Measurements from ENCODE around the gene ZMIZ2.

Gene ZMIZ2

GRCh38 chr7:44796504-44797328, 48.1 kb downstream of the ZMIZ2 start, which contains the start of gene PPIA:
TSS of gene PPIA (plus strand) at chr7:44796681. CDS start at chr7:44796725, 44 bp downstream.
- peak; percentile 31; the same call in 1 of the 2 replicates for TF ChIP-seq CREB1 (IDR thresholded peaks at IDR 0.05; ENCODE audit: low read depth)
- TF ChIP-seq NFIC (IDR thresholded peaks at IDR 0.05): peak; percentile 10; the same call in 1 of the 2 replicates
- TF ChIP-seq YY1 (IDR thresholded peaks at IDR 0.05; ENCODE audit: low read depth): peak; percentile 93
- no peak for TF ChIP-seq CEBPB (IDR thresholded peaks at IDR 0.05)
- no peak for TF ChIP-seq REST (IDR thresholded peaks at IDR 0.05; ENCODE audit: low read depth)
- peak; percentile 76 for TF ChIP-seq TEAD4 (IDR thresholded peaks at IDR 0.05)
- TF ChIP-seq ZBTB7A (IDR thresholded peaks at IDR 0.05; ENCODE audit: low read depth): no peak
- TF ChIP-seq USF1 (IDR thresholded peaks at IDR 0.05): peak; percentile 55
- no peak; the same call in 1 of the 2 replicates for TF ChIP-seq FOXM1 (IDR thresholded peaks at IDR 0.05; ENCODE audit: borderline replicate concordance, low read depth)
- peak; percentile 62 for TF ChIP-seq TCF12 (IDR thresholded peaks at IDR 0.05; ENCODE audit: low read depth)
- peak; percentile 98 for TF ChIP-seq MAX (IDR thresholded peaks at IDR 0.05)
- peak; percentile 36; the same call in 1 of the 2 replicates for TF ChIP-seq EGR1 (IDR thresholded peaks at IDR 0.05)
- TF ChIP-seq EP300 (IDR thresholded peaks at IDR 0.05; ENCODE audit: borderline replicate concordance): no peak
- no peak for TF ChIP-seq RAD21 (IDR thresholded peaks at IDR 0.05; ENCODE audit: low read depth)
- peak; percentile 95 for TF ChIP-seq TAF1 (IDR thresholded peaks at IDR 0.05; ENCODE audit: low read depth)

GRCh38 chr7:44797329-44798258, 48.9 kb downstream of the ZMIZ2 start:
- TF ChIP-seq CREB1 (IDR thresholded peaks at IDR 0.05; ENCODE audit: low read depth) (no peak), FOXM1 (IDR thresholded peaks at IDR 0.05; ENCODE audit: borderline replicate concordance, low read depth) (no peak), EGR1 (IDR thresholded peaks at IDR 0.05) (no peak), NFIC (IDR thresholded peaks at IDR 0.05) (no peak), REST (IDR thresholded peaks at IDR 0.05; ENCODE audit: low read depth) (no peak), YY1 (IDR thresholded peaks at IDR 0.05; ENCODE audit: low read depth) (no peak), RAD21 (IDR thresholded peaks at IDR 0.05; ENCODE audit: low read depth) (no peak), EP300 (IDR thresholded peaks at IDR 0.05; ENCODE audit: borderline replicate concordance) (no peak; the same call in 1 of the 2 replicates), ZBTB7A (IDR thresholded peaks at IDR 0.05; ENCODE audit: low read depth) (no peak), TCF12 (IDR thresholded peaks at IDR 0.05; ENCODE audit: low read depth) (no peak), USF1 (IDR thresholded peaks at IDR 0.05) (no peak), MAX (IDR thresholded peaks at IDR 0.05) (no peak), TAF1 (IDR thresholded peaks at IDR 0.05; ENCODE audit: low read depth) (no peak), TEAD4 (IDR thresholded peaks at IDR 0.05) (no peak), CEBPB (IDR thresholded peaks at IDR 0.05) (no peak)

GRCh38 chr7:44798649-44799305, 50.1 kb downstream of the ZMIZ2 start:
- TF ChIP-seq CREB1 (IDR thresholded peaks at IDR 0.05; ENCODE audit: low read depth) (no peak), TAF1 (IDR thresholded peaks at IDR 0.05; ENCODE audit: low read depth) (no peak), FOXM1 (IDR thresholded peaks at IDR 0.05; ENCODE audit: borderline replicate concordance, low read depth) (no peak)

- TF ChIP-seq EGR1 (IDR thresholded peaks at IDR 0.05): no peak
- no peak for TF ChIP-seq YY1 (IDR thresholded peaks at IDR 0.05; ENCODE audit: low read depth)
- TF ChIP-seq TEAD4 (IDR thresholded peaks at IDR 0.05): no peak
- TF ChIP-seq EP300 (IDR thresholded peaks at IDR 0.05; ENCODE audit: borderline replicate concordance): no peak
- TF ChIP-seq NFIC (IDR thresholded peaks at IDR 0.05): no peak
- TF ChIP-seq USF1 (IDR thresholded peaks at IDR 0.05): no peak
- no peak for TF ChIP-seq TAF1 (IDR thresholded peaks at IDR 0.05; ENCODE audit: low read depth)
- no peak for TF ChIP-seq ZBTB7A (IDR thresholded peaks at IDR 0.05; ENCODE audit: low read depth)
- TF ChIP-seq REST (IDR thresholded peaks at IDR 0.05; ENCODE audit: low read depth): no peak
- no peak for TF ChIP-seq CEBPB (IDR thresholded peaks at IDR 0.05)
- no peak for TF ChIP-seq CREB1 (IDR thresholded peaks at IDR 0.05; ENCODE audit: low read depth)
Observed at GRCh38 chr7:44799939-44800338, 51.3 kb downstream of the ZMIZ2 start.
